Panc1 (cell line): Measurements from ENCODE around the gene CHURC1.

Source experiments
- CTCF ChIP-seq: fragments of 450-650 bp; IDR thresholded peaks from 2 replicates; pipeline ENCODE4 v1.5.1; 2017; ENCODE audit warnings: mild to moderate bottlenecking
- POLR2AphosphoS5 ChIP-seq: IDR thresholded peaks from 2 replicates; pipeline ENCODE4 v1.6.1; 2012; ENCODE audit warnings: mild to moderate bottlenecking, low read depth, low read length, moderate library complexity
- TCF7L2 ChIP-seq: IDR thresholded peaks from 2 replicates; pipeline ENCODE4 v1.6.1; 2011; ENCODE audit warnings: mild to moderate bottlenecking, low read depth, low read length, inconsistent platforms

GRCh38 chr14:64968651-64969050 is 54.4 kb downstream of the CHURC1 start:
- no peak for TF ChIP-seq POLR2AphosphoS5
- no peak for TF ChIP-seq CTCF
- TF ChIP-seq TCF7L2 = no peak
